DOHH2 (cell line): ENCODE measurements around the gene CPXM2.

Experiments
- H3F3A ChIP-seq: fragments of 200-600 bp; sonication (generic), shearing (Covaris generic); 2 replicates; pipeline ENCODE4 v1.6.0; 2016; ENCODE audit warnings: antibody characterized with exemption, mild to moderate bottlenecking; ENCODE audit not compliant: control insufficient read depth, insufficient read depth
- H3K27ac ChIP-seq: fragments of 200-600 bp; sonication (generic); 2 replicates; pipeline ENCODE4 v1.5.1; 2014; ENCODE audit warnings: low read depth, mild to moderate bottlenecking, low read length, moderate library complexity
- H3K27me3 ChIP-seq: fragments of 200-600 bp; sonication (generic); 2 replicates; pipeline ENCODE4 v1.6.1; 2014; ENCODE audit warnings: mild to moderate bottlenecking, low read length, mixed read lengths; ENCODE audit not compliant: control insufficient read depth
- H3K36me3 ChIP-seq: fragments of 200-600 bp; sonication (generic); 2 replicates; pipeline ENCODE4 v1.6.1; 2014; ENCODE audit warnings: mild to moderate bottlenecking, low read length, moderate library complexity, mixed read lengths; ENCODE audit not compliant: control insufficient read depth
- H3K4me1 ChIP-seq: fragments of 200-600 bp; sonication (generic); 2 replicates; pipeline ENCODE4 v1.6.1; 2014; ENCODE audit warnings: mild to moderate bottlenecking, low read length, mixed read lengths; ENCODE audit not compliant: control insufficient read depth
- H3K4me2 ChIP-seq: fragments of 200-600 bp; sonication (generic); 2 replicates; pipeline ENCODE4 v1.6.0; 2014; ENCODE audit warnings: mild to moderate bottlenecking, low read length, moderate library complexity
- H3K4me3 ChIP-seq: fragments of 200-600 bp; sonication (generic); 2 replicates; pipeline ENCODE4 v1.5.1; 2014; ENCODE audit warnings: mild to moderate bottlenecking, low read length, mixed read lengths
- H3K79me2 ChIP-seq: fragments of 200-600 bp; sonication (generic); 2 replicates; pipeline ENCODE4 v1.6.1; 2014; ENCODE audit warnings: mild to moderate bottlenecking, low read length, mixed read lengths; ENCODE audit not compliant: control insufficient read depth
- H3K9me2 ChIP-seq: fragments of 200-600 bp; sonication (generic); replicated peaks from 2 replicates; pipeline ENCODE4 v1.6.1; 2014; ENCODE audit warnings: mild to moderate bottlenecking, low read length, mixed read lengths; ENCODE audit not compliant: control insufficient read depth
- H3K9me3 ChIP-seq: fragments of 200-600 bp; sonication (generic); 2 replicates; pipeline ENCODE4 v1.6.1; 2014; ENCODE audit warnings: antibody characterized with exemption, low read length, mixed read lengths; ENCODE audit not compliant: control insufficient read depth, insufficient read depth
- H4K20me1 ChIP-seq: fragments of 200-600 bp; sonication (generic); 2 replicates; pipeline ENCODE4 v1.6.0; 2014; ENCODE audit warnings: low read depth, mild to moderate bottlenecking, antibody characterized with exemption, low read length, moderate library complexity; ENCODE audit not compliant: control insufficient read depth, insufficient read depth
- EZH2phosphoT487 ChIP-seq: fragments of 200-600 bp; sonication (generic); IDR thresholded peaks from 2 replicates; pipeline ENCODE4 v1.6.1; 2017; ENCODE audit warnings: borderline replicate concordance, mild to moderate bottlenecking, antibody characterized with exemption, low read length, moderate library complexity, mixed read lengths
- TF ChIP-seq, protein P1 (sequence below): fragments of 200-600 bp; sonication (generic); IDR thresholded peaks from one replicate; pipeline ENCODE4 v1.5.1; 2014; ENCODE audit warnings: antibody characterized with exemption, mild to moderate bottlenecking, low read depth, low read length; ENCODE audit not compliant: poor library complexity, severe bottlenecking

Gene CPXM2

GRCh38 chr10:123847686-123848432, 43.7 kb downstream of the CPXM2 start:
- H3K36me3 ChIP-seq: no peaks in the 10 kb centered on the region
- H3K27me3 ChIP-seq: peaks cover 6% of the 10 kb centered on the region
- no peaks in the 10 kb centered on the region for H3K9me3 ChIP-seq
- no peak overlapping the region for H3K4me2 ChIP-seq
- no peak overlapping the region for H3K27ac ChIP-seq
- no peaks in the 10 kb centered on the region for H3K79me2 ChIP-seq
- no peak overlapping the region for H3K4me3 ChIP-seq
- TF ChIP-seq EZH2phosphoT487: no peak
- TF ChIP-seq, protein P1, sequence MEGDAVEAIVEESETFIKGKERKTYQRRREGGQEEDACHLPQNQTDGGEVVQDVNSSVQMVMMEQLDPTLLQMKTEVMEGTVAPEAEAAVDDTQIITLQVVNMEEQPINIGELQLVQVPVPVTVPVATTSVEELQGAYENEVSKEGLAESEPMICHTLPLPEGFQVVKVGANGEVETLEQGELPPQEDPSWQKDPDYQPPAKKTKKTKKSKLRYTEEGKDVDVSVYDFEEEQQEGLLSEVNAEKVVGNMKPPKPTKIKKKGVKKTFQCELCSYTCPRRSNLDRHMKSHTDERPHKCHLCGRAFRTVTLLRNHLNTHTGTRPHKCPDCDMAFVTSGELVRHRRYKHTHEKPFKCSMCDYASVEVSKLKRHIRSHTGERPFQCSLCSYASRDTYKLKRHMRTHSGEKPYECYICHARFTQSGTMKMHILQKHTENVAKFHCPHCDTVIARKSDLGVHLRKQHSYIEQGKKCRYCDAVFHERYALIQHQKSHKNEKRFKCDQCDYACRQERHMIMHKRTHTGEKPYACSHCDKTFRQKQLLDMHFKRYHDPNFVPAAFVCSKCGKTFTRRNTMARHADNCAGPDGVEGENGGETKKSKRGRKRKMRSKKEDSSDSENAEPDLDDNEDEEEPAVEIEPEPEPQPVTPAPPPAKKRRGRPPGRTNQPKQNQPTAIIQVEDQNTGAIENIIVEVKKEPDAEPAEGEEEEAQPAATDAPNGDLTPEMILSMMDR: no peak
- H3F3A ChIP-seq: no peaks in the 10 kb centered on the region
- H3K4me1 ChIP-seq: peaks cover 5% of the 10 kb centered on the region; the same call in 1 of the 2 replicates
- H4K20me1 ChIP-seq: no peaks in the 10 kb centered on the region
- no peaks in the 10 kb centered on the region for H3K9me2 ChIP-seq

GRCh38 chr10:123843835-123844234, 47.8 kb downstream of the CPXM2 start:
- no peaks in the 10 kb centered on the region; the same call in 1 of the 2 replicates for H4K20me1 ChIP-seq
- H3K27me3 ChIP-seq: peaks cover 9% of the 10 kb centered on the region
- no peaks in the 10 kb centered on the region for H3K79me2 ChIP-seq
- no peaks in the 10 kb centered on the region for H3K9me3 ChIP-seq
- no peak overlapping the region for H3K4me3 ChIP-seq
- H3K9me2 ChIP-seq: no peaks in the 10 kb centered on the region
- H3F3A ChIP-seq: no peaks in the 10 kb centered on the region
- peaks cover 1% of the 10 kb centered on the region; the same call in 1 of the 2 replicates for H3K4me1 ChIP-seq
- no peaks in the 10 kb centered on the region for H3K36me3 ChIP-seq
- H3K27ac ChIP-seq: no peak overlapping the region
- no peak for TF ChIP-seq EZH2phosphoT487
- TF ChIP-seq, protein P1: no peak
- no peak overlapping the region for H3K4me2 ChIP-seq

DNA sequence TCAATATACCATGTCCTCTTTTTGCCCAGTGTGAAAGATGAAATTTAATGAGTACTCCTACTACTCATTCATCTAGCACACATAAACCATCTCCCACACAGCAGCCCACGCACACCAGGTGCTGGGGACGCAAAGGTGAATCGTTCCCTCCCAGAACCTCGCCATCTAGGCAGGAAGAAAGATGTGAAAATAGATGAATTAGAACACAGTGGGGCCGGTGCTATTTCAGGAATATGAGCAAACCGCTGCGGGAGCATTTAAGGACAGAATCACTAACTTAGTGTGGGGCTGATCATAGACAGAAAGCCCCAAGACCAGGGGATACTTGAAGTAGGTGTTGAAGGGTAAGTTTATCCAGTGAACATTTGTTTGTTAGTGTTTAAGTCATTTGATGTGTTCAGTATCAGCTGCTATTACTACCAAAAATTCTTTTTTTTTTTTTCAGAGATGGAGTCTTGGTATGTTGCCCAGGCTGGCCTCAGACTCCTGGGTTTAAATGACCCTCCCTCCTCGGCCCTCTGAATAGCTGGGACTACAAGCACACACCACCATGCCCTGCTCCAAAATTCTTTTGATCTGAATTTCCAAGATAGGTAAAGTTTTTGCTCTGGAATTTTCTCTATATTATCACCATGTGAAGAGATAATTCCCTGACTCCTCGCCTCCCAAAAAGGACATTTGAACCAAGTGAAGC, 48.8 kb downstream of the CPXM2 start:
- no peaks in the 10 kb centered on the region for H3F3A ChIP-seq
- no peak for TF ChIP-seq EZH2phosphoT487
- TF ChIP-seq, protein P1: no peak
- H3K4me1 ChIP-seq: no peaks in the 10 kb centered on the region

More for the DNA sequence above, 48.8 kb downstream of the CPXM2 start:
- H3K4me2 ChIP-seq: no peak overlapping the region
- no peaks in the 10 kb centered on the region for H3K36me3 ChIP-seq
- H3K4me3 ChIP-seq: no peak overlapping the region
- peaks cover 5% of the 10 kb centered on the region; the same call in 1 of the 2 replicates for H3K27me3 ChIP-seq
- H4K20me1 ChIP-seq: no peaks in the 10 kb centered on the region; the same call in 1 of the 2 replicates
- no peaks in the 10 kb centered on the region for H3K9me2 ChIP-seq
- no peak overlapping the region for H3K27ac ChIP-seq
- H3K79me2 ChIP-seq: no peaks in the 10 kb centered on the region
- H3K9me3 ChIP-seq: no peaks in the 10 kb centered on the region
